ENCODE measurements around the gene PPP2R5D.
A peak's percentile ranks its signal among the peaks of the same experiment; 100 is the strongest.

The PPP2R5D gene

DNA sequence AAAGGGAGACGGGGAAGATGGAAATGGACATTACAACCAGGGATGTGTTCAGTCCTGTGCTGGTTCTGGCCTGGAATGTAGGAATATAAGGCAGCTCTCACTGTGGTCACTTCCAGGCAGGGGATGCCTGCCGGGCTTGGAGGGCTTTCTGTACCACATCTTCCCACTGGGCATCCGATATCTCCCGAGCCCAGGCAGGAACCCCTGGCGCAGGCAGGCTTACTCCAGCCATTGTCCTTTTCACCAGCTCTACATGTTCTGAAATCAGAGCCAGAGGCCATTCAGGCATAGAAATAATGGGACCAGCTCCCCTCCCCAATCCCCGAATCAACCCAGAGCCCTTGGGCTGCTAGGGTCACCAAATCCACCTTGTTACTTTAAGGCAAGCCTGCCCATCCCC, 28.0 kb downstream of the PPP2R5D start:
- peak overlapping the region; percentile 84; the same call in 1 of the 2 replicates for H3K9ac ChIP-seq (ENCODE audit: low read length)
- no peaks in the 10 kb centered on the region for H3K9me3 ChIP-seq (ENCODE audit: insufficient read depth, low read length)
- H3K4me1 ChIP-seq (ENCODE audit: low read length), result peaks cover 24% of the 10 kb centered on the region
- no peaks in the 10 kb centered on the region for H4K20me1 ChIP-seq (ENCODE audit: insufficient read depth, low read length)
- TF ChIP-seq, protein P1, sequence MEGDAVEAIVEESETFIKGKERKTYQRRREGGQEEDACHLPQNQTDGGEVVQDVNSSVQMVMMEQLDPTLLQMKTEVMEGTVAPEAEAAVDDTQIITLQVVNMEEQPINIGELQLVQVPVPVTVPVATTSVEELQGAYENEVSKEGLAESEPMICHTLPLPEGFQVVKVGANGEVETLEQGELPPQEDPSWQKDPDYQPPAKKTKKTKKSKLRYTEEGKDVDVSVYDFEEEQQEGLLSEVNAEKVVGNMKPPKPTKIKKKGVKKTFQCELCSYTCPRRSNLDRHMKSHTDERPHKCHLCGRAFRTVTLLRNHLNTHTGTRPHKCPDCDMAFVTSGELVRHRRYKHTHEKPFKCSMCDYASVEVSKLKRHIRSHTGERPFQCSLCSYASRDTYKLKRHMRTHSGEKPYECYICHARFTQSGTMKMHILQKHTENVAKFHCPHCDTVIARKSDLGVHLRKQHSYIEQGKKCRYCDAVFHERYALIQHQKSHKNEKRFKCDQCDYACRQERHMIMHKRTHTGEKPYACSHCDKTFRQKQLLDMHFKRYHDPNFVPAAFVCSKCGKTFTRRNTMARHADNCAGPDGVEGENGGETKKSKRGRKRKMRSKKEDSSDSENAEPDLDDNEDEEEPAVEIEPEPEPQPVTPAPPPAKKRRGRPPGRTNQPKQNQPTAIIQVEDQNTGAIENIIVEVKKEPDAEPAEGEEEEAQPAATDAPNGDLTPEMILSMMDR (IDR thresholded peaks at IDR 0.05; ENCODE audit: low read depth, low read length), result no peak
- no peak for TF ChIP-seq EZH2phosphoT487 (IDR thresholded peaks at IDR 0.05; ENCODE audit: low read depth)
- H3K79me2 ChIP-seq (ENCODE audit: low read length), result peaks cover 31% of the 10 kb centered on the region
- peaks cover 46% of the 10 kb centered on the region for H3K36me3 ChIP-seq (replicated peaks; ENCODE audit: low read depth, low read length)
- H2AFZ ChIP-seq (ENCODE audit: low read depth, low read length), result no peak overlapping the region
- H3K4me3 ChIP-seq (ENCODE audit: low read length), result peak overlapping the region; percentile 90
- H3K27me3 ChIP-seq (ENCODE audit: low read depth, low read length), result no peaks in the 10 kb centered on the region
- no peak overlapping the region for H3K27ac ChIP-seq (ENCODE audit: low read length)
- peak overlapping the region; percentile 97 for H3K4me2 ChIP-seq (ENCODE audit: low read length)

DNA sequence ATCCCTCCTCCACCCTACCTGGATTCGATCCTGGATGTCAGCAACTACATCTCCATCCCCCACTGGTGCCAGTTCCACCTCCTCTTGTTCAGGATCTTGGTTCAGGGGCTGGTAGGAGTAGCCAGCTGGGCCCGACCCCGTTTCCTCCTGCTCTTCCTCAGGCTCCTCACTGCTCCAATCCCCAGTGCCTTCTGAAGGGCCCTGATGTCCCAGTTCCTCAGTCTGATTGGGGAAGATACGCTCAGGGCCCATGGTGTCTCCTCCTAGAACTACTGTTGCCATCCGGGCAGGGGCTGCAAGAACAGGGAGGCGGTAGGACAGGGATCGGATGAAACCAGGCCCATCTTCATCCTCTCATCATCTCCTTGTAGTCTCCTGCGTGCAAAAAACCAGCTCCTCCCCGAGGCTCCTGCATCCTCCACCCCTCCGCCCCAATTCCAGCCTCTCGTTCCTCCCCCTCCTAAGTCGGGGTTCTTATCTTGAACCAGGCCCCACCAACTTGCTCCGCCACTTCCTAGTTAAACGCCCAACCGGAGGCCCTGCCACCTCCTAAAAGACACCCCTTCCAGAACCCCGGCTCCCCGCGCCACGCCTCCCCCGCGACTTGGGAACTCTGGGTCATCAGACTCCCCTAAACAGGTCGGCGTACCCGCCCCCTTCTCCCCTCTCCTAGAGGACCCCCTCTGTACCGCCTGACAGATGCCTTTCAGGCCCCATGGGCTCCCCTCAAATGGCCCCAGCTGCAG, 28.9 kb downstream of the PPP2R5D start:
- peak overlapping the region; percentile 75 for H2AFZ ChIP-seq (ENCODE audit: low read depth, low read length)
- no peaks in the 10 kb centered on the region for H3K9me3 ChIP-seq (ENCODE audit: insufficient read depth, low read length)
- H3K4me2 ChIP-seq (ENCODE audit: low read length), result peak overlapping the region; percentile 97
- peak overlapping the region; percentile 84 for H3K9ac ChIP-seq (ENCODE audit: low read length)
- no peaks in the 10 kb centered on the region for H4K20me1 ChIP-seq (ENCODE audit: insufficient read depth, low read length)
- TF ChIP-seq, protein P1 (IDR thresholded peaks at IDR 0.05; ENCODE audit: low read depth, low read length), result no peak
- no peak for TF ChIP-seq EZH2phosphoT487 (IDR thresholded peaks at IDR 0.05; ENCODE audit: low read depth)
- H3K27me3 ChIP-seq (ENCODE audit: low read depth, low read length), result no peaks in the 10 kb centered on the region
- peaks cover 47% of the 10 kb centered on the region for H3K36me3 ChIP-seq (replicated peaks; ENCODE audit: low read depth, low read length)
- H3K79me2 ChIP-seq (ENCODE audit: low read length), result peaks cover 31% of the 10 kb centered on the region
- H3K4me3 ChIP-seq (ENCODE audit: low read length), result peak overlapping the region; percentile 90
- H3K4me1 ChIP-seq (ENCODE audit: low read length), result peaks cover 22% of the 10 kb centered on the region
- H3K27ac ChIP-seq (ENCODE audit: low read length), result peak overlapping the region; percentile 28

DNA sequence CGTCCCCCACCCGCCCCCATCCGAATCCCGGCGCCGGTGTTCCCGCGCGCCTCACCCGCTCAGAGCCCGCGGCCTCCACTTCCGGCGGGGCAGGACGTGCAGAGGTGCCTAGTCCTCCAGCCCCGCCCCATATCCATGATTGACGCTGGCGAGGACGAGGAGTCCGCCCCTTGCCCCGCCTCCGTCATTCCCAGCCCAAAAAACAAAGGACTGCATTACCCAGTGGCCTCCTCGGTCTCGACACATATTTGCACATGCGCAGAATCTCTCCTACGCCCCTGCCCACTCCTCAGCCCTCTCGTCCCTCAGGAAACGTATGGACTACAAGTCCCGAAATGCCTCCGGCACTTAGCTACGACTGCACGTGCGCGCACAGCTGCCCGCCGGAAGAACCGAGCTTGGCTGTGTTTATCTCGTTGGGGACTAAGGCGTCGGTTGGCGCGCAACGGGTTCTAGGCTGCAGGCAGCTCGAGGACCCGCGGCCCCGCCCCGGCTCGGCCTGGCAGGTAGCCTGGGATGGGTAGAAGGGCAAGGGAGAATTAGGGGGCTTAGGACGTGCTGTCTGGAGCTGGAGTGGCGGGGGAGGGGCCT, 29.6 kb downstream of the PPP2R5D start, which contains the start of the genes KLHDC3 and MEA1:
Gene KLHDC3 (plus strand): TSS at position 407 of the 591 bp plus-strand sequence. CDS start 2,944 bp downstream, outside the sequence.
Gene MEA1 (minus strand): TSS at position 104 of the 591 bp plus-strand sequence. CDS start 133 bp downstream, outside the sequence.
- H3K27ac ChIP-seq (ENCODE audit: low read length), result peak within 1 kb of the TSS; percentile 28
- peak within 1 kb of the TSS; percentile 97 for H3K4me2 ChIP-seq (ENCODE audit: low read length)
- no peaks in the 10 kb centered on the region for H3K27me3 ChIP-seq (ENCODE audit: low read depth, low read length)
- no peaks in the 10 kb centered on the region for H4K20me1 ChIP-seq (ENCODE audit: insufficient read depth, low read length)
- no peak for TF ChIP-seq EZH2phosphoT487 (IDR thresholded peaks at IDR 0.05; ENCODE audit: low read depth)
- TF ChIP-seq, protein P1 (IDR thresholded peaks at IDR 0.05; ENCODE audit: low read depth, low read length), result no peak
- no peaks in the 10 kb centered on the region for H3K9me3 ChIP-seq (ENCODE audit: insufficient read depth, low read length)
- H3K4me3 ChIP-seq (ENCODE audit: low read length), result peak within 1 kb of the TSS; percentile 90
- H3K4me1 ChIP-seq (ENCODE audit: low read length), result peaks cover 16% of the 10 kb centered on the region
- peaks cover 31% of the 10 kb centered on the region for H3K79me2 ChIP-seq (ENCODE audit: low read length)
- peak within 1 kb of the TSS; percentile 75 for H2AFZ ChIP-seq (ENCODE audit: low read depth, low read length)
- H3K9ac ChIP-seq (ENCODE audit: low read length), result peak within 1 kb of the TSS; percentile 87
- peaks cover 43% of the 10 kb centered on the region for H3K36me3 ChIP-seq (replicated peaks; ENCODE audit: low read depth, low read length)

DNA sequence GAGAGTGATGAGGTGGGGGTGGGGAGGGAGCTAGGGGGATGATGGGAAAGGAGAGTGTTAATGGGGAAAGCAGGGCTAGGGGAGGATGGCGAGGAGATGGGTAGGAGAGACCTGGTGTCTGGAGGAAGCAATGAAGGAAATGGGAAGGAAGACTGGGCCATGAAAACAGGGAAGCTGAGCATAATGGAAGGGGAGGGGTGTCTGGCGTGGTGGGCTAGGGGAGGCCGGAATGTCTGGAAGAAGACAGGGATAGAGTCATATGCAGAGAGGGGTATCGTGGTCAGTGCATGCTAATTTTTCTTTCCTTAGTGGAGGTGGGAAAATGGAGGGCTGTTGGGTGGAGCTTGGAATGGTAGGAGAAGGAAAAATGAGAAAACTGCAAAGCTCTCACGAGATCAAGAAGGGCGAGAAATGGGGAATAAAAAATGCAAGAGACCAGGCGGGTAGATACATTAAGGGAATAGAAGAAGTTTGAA, 30.1 kb downstream of the PPP2R5D start:
- Histone ChIP-seq H3K79me2 (ENCODE audit: low read length) (peaks cover 31% of the 10 kb centered on the region), H3K9ac (ENCODE audit: low read length) (peak overlapping the region; percentile 87), H4K20me1 (ENCODE audit: insufficient read depth, low read length) (no peaks in the 10 kb centered on the region), H3K27ac (ENCODE audit: low read length) (peak overlapping the region; percentile 20), H3K9me3 (ENCODE audit: insufficient read depth, low read length) (no peaks in the 10 kb centered on the region), H3K4me3 (ENCODE audit: low read length) (peak overlapping the region; percentile 90), H3K4me2 (ENCODE audit: low read length) (peak overlapping the region; percentile 97), H3K4me1 (ENCODE audit: low read length) (peaks cover 15% of the 10 kb centered on the region), H3K36me3 (replicated peaks; ENCODE audit: low read depth, low read length) (peaks cover 43% of the 10 kb centered on the region), H2AFZ (ENCODE audit: low read depth, low read length) (peak overlapping the region; percentile 52; the same call in 1 of the 2 replicates), H3K27me3 (ENCODE audit: low read depth, low read length) (no peaks in the 10 kb centered on the region)
- no peak for TF ChIP-seq EZH2phosphoT487 (IDR thresholded peaks at IDR 0.05; ENCODE audit: low read depth)
- TF ChIP-seq, protein P1 (IDR thresholded peaks at IDR 0.05; ENCODE audit: low read depth, low read length), result no peak
